CD4-positive, alpha-beta memory T cell (primary cell): ENCODE results near the gene QRSL1. TPM values are rescaled to one million over a fixed set of nuclear protein-coding genes. Genes with fewer than 3 reads are reported as not detected.
"Not testable (repeated sequence)": the region's sequence is repeated elsewhere in the genome, so short reads cannot be mapped to it uniquely, and the experiment has no call there.

ENCODE experiments used
- CTCF ChIA-PET: fragments of 350-600 bp; sonication (Branson Sonifier 250); formaldehyde crosslinking; loops from one replicate; lab custom pipeline; 2021; ENCODE audit warnings: inconsistent platforms; ENCODE audit not compliant: partially characterized antibody; lab: Charles Lee
- POLR2A ChIA-PET: fragments of 350-600 bp; sonication (Branson Sonifier 250); formaldehyde crosslinking; loops from one replicate; lab custom pipeline; 2021; ENCODE audit not compliant: partially characterized antibody; lab: Charles Lee
- DNase-seq, 5 donors: peaks; one replicate each; pipeline versions ENCODE4 v3.0.0 to v3.0.0-alpha.2; 2020 to 2022; ENCODE audit warnings: mixed read lengths in 1 of 5
- H3K27ac ChIP-seq: one replicate; pipeline ENCODE4 v1.7.0; 2013; ENCODE audit warnings: low read depth, low read length
- H3K27me3 ChIP-seq: 2 replicates; pipeline ENCODE4 v1.7.0; 2013; ENCODE audit warnings: mild to moderate bottlenecking, low read length, moderate library complexity; ENCODE audit not compliant: insufficient read depth
- H3K36me3 ChIP-seq: 2 replicates; pipeline ENCODE4 v1.7.0; 2013; ENCODE audit warnings: mild to moderate bottlenecking, low read length, moderate library complexity; ENCODE audit not compliant: insufficient read depth
- H3K4me1 ChIP-seq: 2 replicates; pipeline ENCODE4 v1.7.0; 2013; ENCODE audit warnings: mild to moderate bottlenecking, low read length, moderate library complexity; ENCODE audit not compliant: insufficient read depth
- H3K4me3 ChIP-seq, 2 donors: one replicate each; pipeline ENCODE4 v1.7.0; 2013; ENCODE audit warnings: low read length in 2 of 2, mild to moderate bottlenecking in 1 of 2
- H3K9me3 ChIP-seq, 2 donors: one replicate each; pipeline ENCODE4 v1.7.0; 2013; ENCODE audit warnings: low read length in 2 of 2, control low read depth in 1 of 2; ENCODE audit not compliant: control insufficient read depth in 1 of 2
- H3K27ac Mint-ChIP-seq, 7 donors: one replicate each; pipeline ENCODE4 v1.8.0; 2020 to 2021; ENCODE audit warnings: mixed read lengths in 7 of 7, mild to moderate bottlenecking in 6 of 7, inconsistent platforms in 3 of 7, moderate library complexity in 3 of 7
- H3K27me3 Mint-ChIP-seq, 2 donors: one replicate each; pipeline ENCODE4 v1.8.0; 2020 to 2021; ENCODE audit warnings: mixed read lengths in 2 of 2
- H3K36me3 Mint-ChIP-seq, 2 donors: one replicate each; pipeline ENCODE4 v1.8.0; 2020 to 2021; ENCODE audit warnings: mixed read lengths in 2 of 2, inconsistent platforms in 1 of 2, mild to moderate bottlenecking in 1 of 2
- H3K4me1 Mint-ChIP-seq, 4 donors: one replicate each; pipeline ENCODE4 v1.8.0; 2020 to 2021; ENCODE audit warnings: mixed read lengths in 4 of 4, mild to moderate bottlenecking in 1 of 4
- H3K4me3 Mint-ChIP-seq, 8 donors: one replicate each; pipeline ENCODE4 v1.8.0; 2020 to 2021; ENCODE audit warnings: mixed read lengths in 8 of 8, mild to moderate bottlenecking in 7 of 8, moderate library complexity in 6 of 8, inconsistent platforms in 3 of 8
- H3K9me3 Mint-ChIP-seq, 8 donors: one replicate each; pipeline ENCODE4 v1.8.0; 2020 to 2021; ENCODE audit warnings: mixed read lengths in 8 of 8, mild to moderate bottlenecking in 5 of 8, inconsistent platforms in 3 of 8, moderate library complexity in 1 of 8
- intact Hi-C: fragments of 100-400 bp; cut with micrococcal nuclease; formaldehyde crosslinking; loops from one replicate; pipeline ENCODE4 v1.15.1; 2023
- polyA plus RNA-seq, 2 donors: library from polyadenylated mRNA; unstranded; fragments of 300-500 nt; fragmentation: Illumina TruSeq; gene quantifications; one replicate each; pipeline ENCODE4 v1.2.3, GENCODE V29; 2021
- total RNA-seq, 2 experiments: library from RNA; stranded (reverse); gene quantifications; one replicate each; pipeline ENCODE4 v1.2.3, GENCODE V29; 2021

The QRSL1 gene
- 10 to 100 TPM; 12.3 to 13.4 TPM for total RNA-seq
- 10 to 100 TPM; 10.6 to 14.0 TPM for polyA plus RNA-seq

DNA sequence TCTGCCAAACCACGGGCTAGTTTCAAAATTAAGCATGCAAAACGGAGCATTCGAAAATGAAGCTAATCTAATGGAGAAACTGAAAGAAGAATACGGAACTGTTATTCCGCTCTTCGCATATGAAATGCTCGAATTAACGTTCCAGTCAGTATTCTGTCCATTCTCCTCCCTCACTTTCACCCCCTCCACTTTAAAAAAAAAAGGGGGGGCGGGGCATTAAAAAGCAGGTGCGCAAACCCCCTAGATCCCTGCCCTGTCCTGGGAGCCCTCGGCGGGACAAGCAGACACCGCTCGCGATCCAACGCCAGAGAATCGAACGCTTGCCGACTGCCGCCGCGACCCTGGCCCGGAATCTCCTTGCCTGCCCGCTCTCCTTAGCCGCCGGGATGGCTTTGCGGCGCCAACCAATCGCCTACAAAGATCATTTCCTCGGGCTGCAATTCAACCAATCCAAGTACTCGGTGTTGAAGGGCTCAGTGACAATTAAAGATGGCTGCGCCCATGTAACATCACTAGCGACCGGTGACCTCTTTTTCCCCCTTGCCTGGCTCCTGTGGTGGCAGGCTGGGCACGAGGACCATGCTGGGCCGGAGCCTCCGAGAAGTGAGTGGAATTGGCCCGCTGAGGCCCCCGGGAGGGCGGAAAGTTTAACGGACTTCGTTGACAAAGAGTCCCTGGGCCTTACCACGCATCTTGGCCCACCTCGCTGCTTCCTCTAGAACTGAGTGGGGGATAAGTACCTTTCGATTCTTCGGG lies at the start of gene QRSL1, which contains the start of gene RTN4IP1:
Gene QRSL1, plus strand, starts transcription at position 476 of the 756 bp plus-strand sequence. Its CDS starts 104 bp downstream, at position 580.
Gene RTN4IP1, minus strand, starts transcription at position 396 of the 756 bp plus-strand sequence. CDS start 477 bp downstream, outside the sequence.
- H3K4me1 ChIP-seq, result peaks cover 23% of the 10 kb centered on the region
- H3K4me1 Mint-ChIP-seq, result peaks cover 21 to 39% (median 31%) of the 10 kb centered on the region in 4 donors
- no peaks in the 10 kb centered on the region for H3K9me3 ChIP-seq
- CTCF ChIA-PET, result interaction anchor here (0.9 to 1.7 kb wide), 4 partner anchors 18 to 184 kb away, joined by 3 to 8 read pairs (median 3); no protein-coding TSS in a partner anchor
- peak within 1 kb of the TSS; percentile 96 to 98 (median 98) for H3K27ac Mint-ChIP-seq
- H3K27me3 ChIP-seq, result no peaks in the 10 kb centered on the region
- intact Hi-C loops, result loop anchor here (1.0 to 2.0 kb wide), 3 partner anchors 118 to 399 kb away; partner anchors contain the start of genes ATG5 and MTRES1
- peak within 1 kb of the TSS; percentile 85 to 88 for H3K4me3 ChIP-seq
- POLR2A ChIA-PET, result no interaction called here
- no peaks in the 10 kb centered on the region for H3K36me3 ChIP-seq
- H3K27me3 Mint-ChIP-seq, result no peaks in the 10 kb centered on the region
- peak within 1 kb of the TSS; percentile 96 to 99 (median 97) for H3K4me3 Mint-ChIP-seq
- H3K9me3 Mint-ChIP-seq, result peaks cover 0 to 3% (median 0%) of the 10 kb centered on the region in 8 donors
- peak within 1 kb of the TSS; percentile 74 for H3K27ac ChIP-seq
- peaks cover 0 to 19% of the 10 kb centered on the region in 2 donors for H3K36me3 Mint-ChIP-seq
- peak; percentile 91 to 93 (median 92) for DNase-seq

- Mint-ChIP-seq H3K36me3 (peaks cover 35 to 41% of the 10 kb centered on the region in 2 donors), H3K4me3 (no peak overlapping the region), H3K9me3 (no peaks in the 10 kb centered on the region), H3K27me3 (no peaks in the 10 kb centered on the region), H3K4me1 (no peaks in the 10 kb centered on the region), H3K27ac (peak overlapping the region in 1 of 7 donors; percentile 75)
- Histone ChIP-seq H3K4me3 (no peak overlapping the region), H3K27ac (no peak overlapping the region), H3K9me3 (no peaks in the 10 kb centered on the region), H3K27me3 (no peaks in the 10 kb centered on the region), H3K4me1 (no peaks in the 10 kb centered on the region), H3K36me3 (peaks cover 9% of the 10 kb centered on the region)
- CTCF ChIA-PET, result interaction anchor here (1.4 to 2.3 kb wide), 2 partner anchors 10 to 15 kb away, joined by 3 to 11 read pairs; no protein-coding TSS in a partner anchor
- no peak for DNase-seq
- intact Hi-C loops, result no loop called here
- POLR2A ChIA-PET, result no interaction called here
Observed at GRCh38 chr6:106581468-106581867, 47.9 kb upstream of the QRSL1 start.

GRCh38 chr6:106586815-106587415 lies 42.5 kb upstream of the QRSL1 start:
- H3K4me3 ChIP-seq, result no peak overlapping the region
- no peaks in the 10 kb centered on the region for H3K9me3 ChIP-seq
- Mint-ChIP-seq H3K4me1 (no peaks in the 10 kb centered on the region), H3K27ac (no peak overlapping the region), H3K9me3 (no peaks in the 10 kb centered on the region), H3K4me3 (no peak overlapping the region), H3K36me3 (peaks cover 51 to 59% of the 10 kb centered on the region in 2 donors), H3K27me3 (no peaks in the 10 kb centered on the region)
- H3K27ac ChIP-seq, result no peak overlapping the region
- intact Hi-C loops, result no loop called here
- no peaks in the 10 kb centered on the region for H3K36me3 ChIP-seq
- ChIA-PET CTCF (interaction anchor here (1.4 kb wide), 1 partner anchor 20 kb away, joined by 4 read pairs; no protein-coding TSS in a partner anchor), POLR2A (no interaction called here)
- no peak for DNase-seq
- no peaks in the 10 kb centered on the region for H3K4me1 ChIP-seq
- H3K27me3 ChIP-seq, result no peaks in the 10 kb centered on the region

- H3K4me3 Mint-ChIP-seq, H3K36me3 ChIP-seq, H3K4me1 ChIP-seq, H3K9me3 Mint-ChIP-seq, H3K27me3 ChIP-seq, DNase-seq, POLR2A ChIA-PET, H3K9me3 ChIP-seq, H3K27ac Mint-ChIP-seq, H3K4me3 ChIP-seq, H3K27ac ChIP-seq, intact Hi-C loops, H3K27me3 Mint-ChIP-seq, H3K4me1 Mint-ChIP-seq: not testable (repeated sequence)
- CTCF ChIA-PET, result interaction anchor here (1.8 kb wide), 1 partner anchor 22 kb away, joined by 4 read pairs; no protein-coding TSS in a partner anchor
- peaks cover 42 to 50% of the 10 kb centered on the region in 2 donors for H3K36me3 Mint-ChIP-seq
Observed at GRCh38 chr6:106588937-106589336, 40.4 kb upstream of the QRSL1 start.

GRCh38 chr6:106591111-106591825 lies 38.1 kb upstream of the QRSL1 start:
- Histone ChIP-seq H3K27me3 (no peaks in the 10 kb centered on the region), H3K9me3 (no peaks in the 10 kb centered on the region), H3K4me1 (no peaks in the 10 kb centered on the region), H3K36me3 (no peaks in the 10 kb centered on the region), H3K4me3 (no peak overlapping the region), H3K27ac (no peak overlapping the region)
- Mint-ChIP-seq H3K36me3 (peaks cover 31 to 45% of the 10 kb centered on the region in 2 donors), H3K4me1 (no peaks in the 10 kb centered on the region), H3K4me3 (no peak overlapping the region), H3K27me3 (no peaks in the 10 kb centered on the region), H3K27ac (no peak overlapping the region), H3K9me3 (no peaks in the 10 kb centered on the region)
- ChIA-PET CTCF (interaction anchor here (0.6 to 1.0 kb wide), 2 partner anchors 17 to 494 kb away, joined by 3 read pairs; no protein-coding TSS in a partner anchor), POLR2A (no interaction called here)
- intact Hi-C loops, result no loop called here
- no peak for DNase-seq

DNA sequence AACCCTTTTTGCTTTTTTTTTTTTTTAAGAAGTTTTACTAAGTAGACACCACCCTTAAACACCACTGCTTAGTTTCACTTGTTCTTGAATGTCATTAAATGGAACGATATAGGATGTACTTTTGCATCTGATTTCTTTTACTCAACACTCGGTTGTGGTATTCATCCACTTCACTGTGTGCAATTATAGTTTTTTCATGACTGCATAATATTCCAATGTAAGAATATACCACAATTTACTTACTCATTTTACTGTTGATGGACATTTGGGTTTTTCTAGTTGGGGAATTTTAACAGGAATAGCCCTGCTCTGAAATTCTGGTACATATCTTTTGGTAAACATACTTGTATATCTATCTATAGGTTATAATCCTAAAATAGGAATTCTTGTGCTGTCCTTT lies 29.9 kb upstream of the QRSL1 start:
- Histone ChIP-seq H3K36me3 (no peaks in the 10 kb centered on the region), H3K9me3 (no peaks in the 10 kb centered on the region), H3K4me3 (no peak overlapping the region), H3K4me1 (no peaks in the 10 kb centered on the region), H3K27ac (no peak overlapping the region), H3K27me3 (no peaks in the 10 kb centered on the region)
- no peaks in the 10 kb centered on the region for H3K27me3 Mint-ChIP-seq
- no peak for DNase-seq
- H3K36me3 Mint-ChIP-seq, result peaks cover 17 to 52% of the 10 kb centered on the region in 2 donors
- ChIA-PET CTCF (no interaction called here), POLR2A (no interaction called here)
- H3K4me3 Mint-ChIP-seq, result peak overlapping the region in 1 of 8 donors; percentile 20
- peaks cover 0 to 2% (median 0%) of the 10 kb centered on the region in 8 donors for H3K9me3 Mint-ChIP-seq
- no peak overlapping the region for H3K27ac Mint-ChIP-seq
- no peaks in the 10 kb centered on the region for H3K4me1 Mint-ChIP-seq
- intact Hi-C loops, result no loop called here
